ENCODE data around the gene ZCCHC3. TPM values are rescaled to one million over a fixed set of nuclear protein-coding genes. Genes with fewer than 3 reads are reported as not detected.

The ZCCHC3 gene
- total RNA-seq, 8 experiments from 2014 or later: 14.3 to 31.7 (median 20.6) TPM

DNA sequence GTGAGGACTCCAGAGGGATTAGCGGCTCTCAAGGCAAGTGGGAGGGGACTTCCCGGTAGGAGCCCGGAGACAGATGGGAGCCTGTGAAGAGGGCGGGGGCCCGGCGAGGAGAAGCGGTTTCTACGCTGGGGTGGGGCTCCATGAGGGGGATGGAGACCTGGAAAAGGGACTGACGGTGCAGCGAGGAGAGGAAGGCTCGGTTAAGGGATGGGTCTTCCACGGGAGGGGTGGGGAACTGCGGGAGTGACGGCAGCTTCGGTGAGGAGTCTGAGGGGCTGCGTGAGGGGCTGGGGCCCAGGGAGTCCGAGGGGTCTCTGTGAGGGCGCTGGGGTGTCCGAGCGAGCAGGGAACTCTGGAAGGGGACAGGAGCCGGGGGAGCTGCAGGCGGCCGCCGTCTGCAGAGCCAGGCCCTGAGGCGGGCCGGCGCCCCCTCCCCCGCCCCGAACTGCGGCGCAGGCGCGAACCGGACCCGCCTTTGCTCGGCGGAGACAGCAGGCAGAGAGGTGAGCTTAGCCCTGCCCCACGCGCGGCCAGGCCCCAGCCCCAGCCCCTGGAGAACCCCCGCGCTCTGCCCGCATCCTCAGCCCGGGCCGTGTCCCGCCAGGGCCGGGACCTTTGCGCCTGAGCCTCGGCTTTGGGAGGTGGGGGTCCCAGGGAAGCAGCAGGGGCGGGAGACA lies 49.4 kb downstream of the ZCCHC3 start, which contains the start of gene NRSN2:
Gene NRSN2, plus strand, starts transcription at position 472 of the 677 bp plus-strand sequence. CDS start 2,533 bp downstream, outside the sequence.
- WGBS, 10 experiments: no CpG with 5 or more reads among the region's 50 CpGs
- ATAC-seq (replicated peaks in 6 of 8): peak; percentile 51 to 64 (median 60)
- Histone ChIP-seq H3K4me1 (replicated peaks in 1 of 2) (peaks cover 8 to 13% of the 10 kb centered on the region in 2 donors), H3K27ac (peak within 1 kb of the TSS; percentile 92 to 94), H3K4me3 (peak within 1 kb of the TSS; percentile 45 to 81 (median 66))
- in situ Hi-C loops (cut with MboI; ENCODE audit: low pct_unique_long_range_greater_than_20kb in 2 of 9, low sequenced_read_pairs in 9 of 9, unreplicated experiment in 9 of 9): no loop called here

DNA sequence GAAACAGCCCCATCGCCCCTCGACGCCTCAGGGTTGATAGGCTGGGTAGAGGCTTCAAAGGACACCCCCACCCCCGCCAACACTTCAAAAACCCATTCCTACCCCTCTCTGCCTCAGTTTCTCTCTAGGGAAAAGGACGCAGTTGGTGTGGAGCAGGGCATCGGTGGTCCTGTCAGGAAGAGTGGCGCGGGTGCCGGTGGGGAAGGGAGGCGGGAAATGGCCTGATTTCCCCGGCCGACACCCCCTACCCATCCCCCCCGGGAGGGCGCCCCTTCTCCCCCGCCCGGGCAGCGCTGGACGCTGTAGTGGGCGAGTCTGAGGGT lies 49.9 kb downstream of the ZCCHC3 start:
- peaks cover 8 to 13% of the 10 kb centered on the region in 2 donors for H3K4me1 ChIP-seq (replicated peaks in 1 of 2)
- in situ Hi-C loops (cut with MboI; ENCODE audit: low pct_unique_long_range_greater_than_20kb in 2 of 9, low sequenced_read_pairs in 9 of 9, unreplicated experiment in 9 of 9): no loop called here
- H3K4me3 ChIP-seq: peak overlapping the region; percentile 45 to 81 (median 66)
- no CpG with 5 or more reads among the region's 19 CpGs for WGBS, 10 experiments
- no peak for ATAC-seq (replicated peaks in 6 of 8)
- peak overlapping the region; percentile 92 to 93 for H3K27ac ChIP-seq

DNA sequence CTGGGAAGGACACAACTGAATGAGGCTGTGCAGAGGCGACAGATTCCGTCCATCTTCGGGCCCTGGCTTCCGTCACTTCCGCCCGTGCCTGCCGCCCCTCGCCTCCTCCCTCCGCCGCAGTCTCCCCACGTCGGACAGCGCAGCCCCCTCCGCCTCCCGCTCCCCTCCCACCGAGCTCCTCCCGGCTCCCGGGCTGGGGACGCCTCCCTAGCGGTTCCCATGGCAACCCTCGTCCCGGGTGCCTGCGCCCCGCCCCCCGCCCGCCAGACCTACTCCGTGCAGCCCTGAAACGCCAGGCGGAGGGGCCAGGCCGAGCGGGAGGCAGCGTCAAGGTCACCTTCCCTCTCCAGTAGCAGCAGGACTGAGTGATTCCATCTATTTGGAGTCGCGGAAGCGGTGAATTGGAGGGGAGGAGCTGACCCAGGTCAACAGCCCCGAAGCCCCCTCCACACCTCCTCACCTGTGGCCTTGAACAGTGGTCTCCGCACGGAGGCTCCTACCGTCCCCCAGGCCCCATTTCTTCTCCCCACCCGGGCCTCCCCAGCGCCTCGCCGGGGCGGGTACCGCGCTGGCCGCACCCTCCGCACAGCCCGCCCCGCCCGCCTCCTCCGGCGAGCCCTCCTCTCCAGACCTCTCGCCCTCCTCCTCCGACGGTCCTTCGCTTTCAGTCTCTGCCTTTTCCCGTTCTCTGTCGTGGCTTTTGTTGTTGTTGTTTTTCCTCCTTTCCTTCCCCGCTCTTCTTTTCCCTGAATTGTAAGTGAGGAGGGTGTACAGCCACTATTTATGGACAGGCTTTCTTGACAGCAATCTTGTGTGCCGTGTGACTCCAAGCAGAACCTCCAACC lies 50.5 kb downstream of the ZCCHC3 start:
- H3K4me3 ChIP-seq: peak overlapping the region; percentile 45 to 81 (median 66)
- peak; percentile 71 to 84 (median 79) for ATAC-seq (replicated peaks in 6 of 8)
- in situ Hi-C loops (cut with MboI; ENCODE audit: low pct_unique_long_range_greater_than_20kb in 2 of 9, low sequenced_read_pairs in 9 of 9, unreplicated experiment in 9 of 9): no loop called here
- H3K4me1 ChIP-seq (replicated peaks in 1 of 2): peaks cover 8 to 13% of the 10 kb centered on the region in 2 donors
- 0% methylated on average over 1 to 5 of the region's 61 CpGs; no CpG with 5 or more reads in 6 of the 10 experiments for WGBS, 10 experiments
- H3K27ac ChIP-seq: peak overlapping the region; percentile 92 to 94

DNA sequence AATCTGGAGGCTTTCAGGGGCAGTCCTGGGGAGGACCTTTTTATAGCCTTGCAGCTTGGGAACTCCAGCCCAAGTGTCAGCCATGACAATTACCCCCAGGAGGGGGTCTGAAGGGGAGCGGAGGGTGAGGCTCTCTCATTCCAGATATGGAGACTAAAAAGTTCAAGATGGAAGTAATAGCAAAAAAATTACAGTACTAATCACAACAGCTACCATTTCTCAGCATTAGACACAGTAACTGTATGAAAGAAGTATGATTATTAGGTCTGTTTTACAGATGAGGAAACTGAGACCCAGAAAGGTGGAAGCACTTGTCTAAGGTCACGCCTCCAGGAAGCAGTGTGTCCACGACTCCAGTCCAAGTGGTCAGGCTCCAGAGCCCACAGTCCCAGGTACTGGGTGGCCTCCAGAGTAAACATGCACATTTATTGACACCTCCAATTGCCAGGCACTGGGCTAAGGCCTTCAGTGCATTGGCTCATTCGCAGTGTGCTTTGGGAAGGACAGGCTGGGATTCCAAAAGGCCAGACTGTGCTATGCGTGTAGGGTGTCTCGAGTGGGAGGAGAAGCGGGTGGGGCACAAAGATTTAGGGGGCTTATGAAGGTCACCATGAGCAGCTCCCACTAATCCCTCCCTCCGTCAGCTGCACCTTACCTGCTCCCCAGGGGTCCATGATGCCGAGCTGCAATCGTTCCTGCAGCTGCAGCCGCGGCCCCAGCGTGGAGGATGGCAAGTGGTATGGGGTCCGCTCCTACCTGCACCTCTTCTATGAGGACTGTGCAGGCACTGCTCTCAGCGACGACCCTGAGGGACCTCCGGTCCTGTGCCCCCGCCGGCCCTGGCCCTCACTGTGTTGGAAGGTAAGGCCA lies 51.8 kb downstream of the ZCCHC3 start:
- no peak for ATAC-seq (replicated peaks in 6 of 8)
- H3K4me3 ChIP-seq: peak overlapping the region; percentile 45 to 81 (median 66)
- WGBS, 10 experiments: 85 to 100% (median 96%) methylated on average over 1 to 8 of the region's 19 CpGs; no CpG with 5 or more reads in 3 of the 10 experiments
- in situ Hi-C loops (cut with MboI; ENCODE audit: low pct_unique_long_range_greater_than_20kb in 2 of 9, low sequenced_read_pairs in 9 of 9, unreplicated experiment in 9 of 9): no loop called here
- peaks cover 10 to 15% of the 10 kb centered on the region in 2 donors for H3K4me1 ChIP-seq (replicated peaks in 1 of 2)
- peak overlapping the region; percentile 88 to 94 for H3K27ac ChIP-seq

Other genes with a start within 250 kb of the ZCCHC3 start
- under 1 TPM in 2 of 8 experiments, not detected in 6; 0.23 to 0.71 TPM for gene DEFB125, start 209.9 kb upstream of the ZCCHC3 start, total RNA-seq
- not detected for gene DEFB126, start 155.0 kb upstream of the ZCCHC3 start, total RNA-seq
- not detected for gene DEFB127, start 140.1 kb upstream of the ZCCHC3 start, total RNA-seq
- gene DEFB128, start 107.9 kb upstream of the ZCCHC3 start, total RNA-seq: not detected
- not detected for gene DEFB129, start 70.3 kb upstream of the ZCCHC3 start, total RNA-seq
- under 1 TPM in 2 of 8 experiments, not detected in 6; 0.15 to 0.52 TPM for gene DEFB132, start 39.8 kb upstream of the ZCCHC3 start, total RNA-seq
- 10 to 100 TPM in 2 of 8 experiments, 1 to 10 TPM in 6; 2.4 to 11.7 (median 8.0) TPM for gene C20orf96, start 6.8 kb upstream of the ZCCHC3 start, total RNA-seq
- gene SOX12, start 28.0 kb downstream of the ZCCHC3 start, total RNA-seq: 10 to 100 TPM in 7 of 8 experiments, 1 to 10 TPM in 1; 5.0 to 26.6 (median 19.0) TPM
- gene NRSN2, start 49.5 kb downstream of the ZCCHC3 start, total RNA-seq: 10 to 100 TPM; 24.6 to 50.3 (median 31.4) TPM
- 10 to 100 TPM; 10.2 to 78.5 (median 33.6) TPM for gene TRIB3, start 83.2 kb downstream of the ZCCHC3 start, total RNA-seq
- gene RBCK1, start 110.7 kb downstream of the ZCCHC3 start, total RNA-seq: 100 to 1,000 TPM in 1 of 8 experiments, 10 to 100 TPM in 7; 24.7 to 101 (median 45.5) TPM
- gene TBC1D20, start 165.0 kb downstream of the ZCCHC3 start, total RNA-seq: 10 to 100 TPM; 13.1 to 31.4 (median 20.3) TPM
- 100 to 1,000 TPM; 107 to 180 (median 148) TPM for gene CSNK2A1, start 246.2 kb downstream of the ZCCHC3 start, total RNA-seq

Data from motor neuron (in vitro differentiated cells).